Adrenal gland (tissue), 5 donors: ENCODE results near the gene XPO4.

Source experiments
- CTCF ChIP-seq, 6 experiments: fragments of 450-650 bp in 4 of 6; fragments of 200-600 bp in 2 of 6; sonication (generic) in 1 of 6; IDR thresholded peaks; 1 replicate in 5 of 6; 2 replicates in 1 of 6; pipeline versions ENCODE4 v1.5.1 to v1.8.0; 2016 to 2021; ENCODE audit warnings: antibody characterized with exemption in 6 of 6, mild to moderate bottlenecking in 2 of 6, moderate library complexity in 1 of 6
- POLR2A ChIP-seq, 2 donors: fragments of 450-650 bp; IDR thresholded peaks; one replicate each; pipeline ENCODE4 v1.6.1; 2017; ENCODE audit warnings: antibody characterized with exemption in 2 of 2, mild to moderate bottlenecking in 2 of 2, moderate library complexity in 1 of 2
- donor health status: DM: no; HTN: no; CAD: no.

GRCh38 chr13:20945952-20946383 lies 43.4 kb upstream of the XPO4 start:
- TF ChIP-seq CTCF (IDR thresholded peaks at IDR 0.05) (no peak), POLR2A (IDR thresholded peaks at IDR 0.05) (no peak)
